H54 (cell line): ENCODE measurements around the gene TRIM54.
A peak's percentile ranks its signal among the peaks of the same experiment; 100 is the strongest.
"Not testable (repeated sequence)": the region's sequence is repeated elsewhere in the genome, so short reads cannot be mapped to it uniquely, and the experiment has no call there.

Experiments used
- DNase-seq: peaks from one replicate; pipeline ENCODE4 v3.0.0; 2011; ENCODE audit warnings: low spot score, mixed read lengths; ENCODE audit not compliant: insufficient read length
- FAIRE-seq: peaks from 3 replicates; lab custom pipeline; 2011; peaks lifted over from hg19 to GRCh38; lab: Jason Lieb, UNC
- POLR2A ChIP-seq: IDR thresholded peaks from 2 replicates; pipeline ENCODE4 v1.6.1; 2011; ENCODE audit warnings: low read depth, mild to moderate bottlenecking, low read length

The TRIM54 gene

GRCh38 chr2:27322766-27323595 lies 40.8 kb downstream of the TRIM54 start, which contains the start of gene MPV17:
TSS of gene MPV17 (minus strand) at chr2:27323097. CDS start at chr2:27322517, 580 bp downstream.
- DNase-seq (peak; percentile 92), FAIRE-seq (no peak)
- peak; percentile 78 for TF ChIP-seq POLR2A

GRCh38 chr2:27323596-27324285 lies 41.5 kb downstream of the TRIM54 start:
- TF ChIP-seq POLR2A: no peak
- FAIRE-seq (no peak), DNase-seq (no peak)

- DNase-seq (no peak), FAIRE-seq (no peak)
- TF ChIP-seq POLR2A: no peak
These were observed 42.5 kb downstream of the TRIM54 start for GRCh38 chr2:27324720-27325119.

- DNase-seq (no peak), FAIRE-seq (no peak)
- TF ChIP-seq POLR2A: no peak
These were observed 53.1 kb downstream of the TRIM54 start for GRCh38 chr2:27335311-27335710.

- TF ChIP-seq POLR2A: no peak
- DNase-seq (no peak), FAIRE-seq (no peak)
These were observed 53.9 kb downstream of the TRIM54 start for GRCh38 chr2:27336173-27336572.

GRCh38 chr2:27347641-27348040 lies 65.4 kb downstream of the TRIM54 start:
- FAIRE-seq (no peak), DNase-seq (no peak)
- TF ChIP-seq POLR2A: no peak

- FAIRE-seq (no peak), DNase-seq (no peak)
- no peak for TF ChIP-seq POLR2A
These were observed 68.0 kb downstream of the TRIM54 start for GRCh38 chr2:27350106-27350693.

GRCh38 chr2:27351802-27352598 lies 69.8 kb downstream of the TRIM54 start:
- FAIRE-seq: no peak
- DNase-seq: no peak
- no peak for TF ChIP-seq POLR2A

- DNase-seq, FAIRE-seq: not testable (repeated sequence)
These were observed 71.1 kb downstream of the TRIM54 start for GRCh38 chr2:27353386-27353761.

GRCh38 chr2:27353762-27354596 lies 71.8 kb downstream of the TRIM54 start:
- TF ChIP-seq POLR2A: no peak
- FAIRE-seq (peak; percentile 27), DNase-seq (no peak)

- TF ChIP-seq POLR2A: no peak
- no peak for FAIRE-seq
- no peak for DNase-seq
These were observed 72.3 kb downstream of the TRIM54 start for GRCh38 chr2:27354597-27354927.

- no peak for FAIRE-seq
These were observed 73.8 kb downstream of the TRIM54 start for GRCh38 chr2:27356056-27356381.

More at GRCh38 chr2:27356056-27356381, 73.8 kb downstream of the TRIM54 start:
- peak; percentile 18; the same call in 1 of the 2 replicates for TF ChIP-seq POLR2A
- DNase-seq: no peak
